Measurements from ENCODE around the gene CHRNA4.
"Not testable (repeated sequence)": the region's sequence is repeated elsewhere in the genome, so short reads cannot be mapped to it uniquely, and the experiment has no call there.

CHRNA4 gene

DNA sequence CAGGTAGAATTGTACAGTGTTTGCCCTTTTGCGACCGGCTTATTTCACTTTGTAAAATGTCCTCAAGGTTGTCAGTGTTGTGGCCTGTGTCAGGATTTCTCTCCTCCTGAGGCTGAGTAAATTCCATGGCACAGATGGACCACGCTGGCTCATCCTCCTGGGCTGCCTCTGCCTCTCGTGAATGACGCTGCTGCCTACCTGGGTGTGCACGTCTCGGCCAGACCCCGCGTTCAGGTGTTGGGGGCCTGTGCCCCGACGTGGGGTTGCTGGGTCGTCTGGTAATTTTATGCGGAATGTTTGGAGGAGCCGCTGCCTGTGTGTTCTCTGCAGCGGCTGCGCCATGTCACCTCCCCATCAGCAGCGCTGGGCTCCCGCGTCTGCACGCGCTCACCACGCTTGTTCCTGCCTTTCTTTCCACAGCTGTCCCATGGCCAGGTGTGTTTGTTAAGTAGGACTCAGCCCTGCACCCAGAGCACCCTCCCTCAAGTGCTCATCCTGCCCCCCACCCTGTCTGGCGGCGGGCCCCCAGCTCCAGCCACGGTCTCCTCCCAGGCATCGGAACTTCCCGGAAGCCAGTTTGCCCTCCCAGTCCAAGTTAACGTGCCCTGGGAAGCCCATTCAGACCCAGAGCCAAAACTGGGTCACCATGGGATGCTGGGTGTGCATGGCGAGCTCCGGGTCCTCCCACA lies 36.1 kb upstream of the CHRNA4 start:
- DNase-seq, result no peak

DNA sequence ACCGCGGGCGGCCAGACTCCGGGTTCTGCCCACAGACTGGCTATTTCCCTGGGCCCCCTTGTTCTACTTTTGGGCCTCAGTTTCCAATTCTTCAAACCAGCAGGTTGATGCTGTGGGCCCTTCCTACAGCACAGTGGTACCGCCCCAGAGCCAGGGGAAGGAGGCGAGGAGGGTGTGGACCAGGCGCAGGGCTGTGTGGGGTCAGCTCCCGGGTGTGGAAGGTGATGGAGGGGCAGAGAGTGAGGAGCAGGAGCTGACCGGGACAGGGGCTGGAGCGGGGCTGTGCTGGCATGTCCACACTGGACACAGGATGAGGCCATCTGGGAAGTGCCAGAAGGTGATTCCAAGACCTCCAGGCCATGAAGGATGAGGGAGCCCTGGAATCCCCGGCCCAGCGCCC lies 35.2 kb upstream of the CHRNA4 start:
- no peak for DNase-seq

DNA sequence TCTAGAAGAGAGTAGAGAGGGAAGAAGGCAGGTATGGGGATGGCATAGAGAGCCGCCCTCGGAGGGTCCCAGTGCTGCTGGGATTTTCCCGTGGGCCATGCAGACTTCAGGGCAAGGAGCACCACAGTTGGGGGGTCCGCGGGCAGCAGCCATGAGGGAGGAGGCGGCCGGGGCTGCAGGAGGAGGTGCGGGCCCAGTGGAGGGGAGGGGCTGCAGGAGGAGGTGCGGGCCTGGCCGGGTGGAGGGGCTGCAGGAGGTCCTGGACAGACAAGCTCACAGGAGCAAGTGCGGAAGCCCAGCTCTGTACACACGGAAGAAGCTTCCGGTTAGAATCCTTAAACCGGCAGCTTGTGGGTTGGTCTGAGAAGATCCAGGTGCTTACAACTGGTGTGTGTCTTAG lies 34.6 kb upstream of the CHRNA4 start:
- no peak for DNase-seq

DNA sequence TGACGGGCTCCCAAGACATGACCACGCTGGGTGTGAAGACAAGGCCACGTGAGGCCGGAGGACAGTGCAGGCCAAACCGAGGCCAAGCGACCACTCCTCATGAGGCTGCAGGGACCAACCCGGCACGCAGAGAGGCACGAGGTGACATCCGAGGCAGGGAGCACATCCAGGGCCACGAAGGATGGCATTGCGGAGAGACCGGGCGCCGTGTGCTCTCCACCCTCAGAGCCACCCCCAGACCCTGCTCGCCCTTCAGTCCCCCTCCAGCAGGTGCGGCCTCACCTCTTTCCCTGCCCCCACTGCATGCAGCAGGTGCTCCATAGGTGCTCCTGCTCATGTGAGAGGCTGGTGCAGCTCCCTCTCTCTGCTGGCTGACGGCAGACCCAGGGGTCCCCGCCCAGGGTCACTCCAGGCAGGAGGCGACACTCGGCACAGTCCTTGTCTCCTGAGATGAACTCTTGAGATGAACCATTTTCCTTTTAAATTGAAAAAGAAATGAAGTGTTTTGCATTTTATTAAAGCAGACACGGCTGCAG lies 33.8 kb upstream of the CHRNA4 start:
- DNase-seq, result no peak

DNA sequence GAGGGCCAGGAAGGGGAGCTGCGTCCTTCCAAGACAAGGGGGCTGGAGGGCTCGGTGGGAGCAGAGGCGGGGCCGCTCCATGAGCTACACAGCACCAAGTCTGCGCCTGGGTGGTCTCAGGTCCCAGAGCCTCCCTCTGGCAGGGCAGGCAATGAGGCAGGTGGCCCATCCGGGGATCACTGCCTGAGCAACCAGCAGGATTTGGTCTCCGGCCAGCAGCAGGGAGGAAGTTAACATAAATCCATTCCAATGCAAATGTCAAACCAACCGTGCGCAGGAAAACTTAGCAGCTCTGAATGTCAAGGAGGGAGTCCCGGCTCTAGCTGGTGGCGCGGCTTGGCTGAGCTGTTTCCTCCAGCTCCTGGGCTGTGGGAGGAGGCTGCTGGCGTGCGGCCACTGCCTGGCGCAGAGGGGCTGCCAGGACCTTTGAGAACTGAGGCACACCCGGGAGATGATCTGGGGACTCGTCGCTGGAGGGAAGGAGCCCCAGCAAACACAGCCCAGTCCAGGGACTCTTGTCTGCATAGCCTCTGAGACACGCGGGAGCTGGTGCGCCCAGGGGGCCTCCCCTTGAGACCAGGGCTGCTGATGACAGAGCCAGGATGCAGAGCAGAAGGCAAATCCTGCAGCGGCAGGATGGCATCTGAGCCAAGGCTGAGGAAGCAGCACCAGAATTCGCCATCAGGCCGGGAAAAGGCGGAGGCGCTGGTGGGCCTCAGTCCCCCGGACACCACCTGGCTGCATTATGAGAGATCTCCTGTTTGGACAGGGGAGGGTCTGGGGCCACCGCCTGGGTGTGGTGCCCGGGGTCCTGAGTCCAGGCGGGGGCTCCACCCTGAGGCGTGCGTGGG lies 33.1 kb upstream of the CHRNA4 start:
- DNase-seq, result no peak

DNA sequence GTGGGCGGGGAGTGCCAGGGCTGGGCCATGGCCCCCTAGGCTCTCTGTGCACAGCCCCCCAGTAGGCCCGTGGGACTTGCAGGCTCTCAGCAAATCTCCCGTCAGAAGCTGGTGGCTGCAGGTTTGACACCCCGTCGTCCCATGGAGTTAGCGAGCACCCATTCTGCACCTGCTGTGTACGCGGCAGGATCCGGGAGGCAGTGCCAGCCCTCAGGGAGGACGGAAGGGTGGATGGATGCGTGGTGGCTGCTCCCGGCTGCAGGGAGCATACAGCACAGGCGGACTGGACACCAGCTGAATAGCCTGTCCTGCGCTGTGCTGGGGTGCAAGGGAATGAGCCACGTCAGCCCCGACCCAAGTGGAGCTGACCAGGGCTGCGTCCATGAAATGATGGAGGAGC lies 32.4 kb upstream of the CHRNA4 start:
- no peak for DNase-seq

DNA sequence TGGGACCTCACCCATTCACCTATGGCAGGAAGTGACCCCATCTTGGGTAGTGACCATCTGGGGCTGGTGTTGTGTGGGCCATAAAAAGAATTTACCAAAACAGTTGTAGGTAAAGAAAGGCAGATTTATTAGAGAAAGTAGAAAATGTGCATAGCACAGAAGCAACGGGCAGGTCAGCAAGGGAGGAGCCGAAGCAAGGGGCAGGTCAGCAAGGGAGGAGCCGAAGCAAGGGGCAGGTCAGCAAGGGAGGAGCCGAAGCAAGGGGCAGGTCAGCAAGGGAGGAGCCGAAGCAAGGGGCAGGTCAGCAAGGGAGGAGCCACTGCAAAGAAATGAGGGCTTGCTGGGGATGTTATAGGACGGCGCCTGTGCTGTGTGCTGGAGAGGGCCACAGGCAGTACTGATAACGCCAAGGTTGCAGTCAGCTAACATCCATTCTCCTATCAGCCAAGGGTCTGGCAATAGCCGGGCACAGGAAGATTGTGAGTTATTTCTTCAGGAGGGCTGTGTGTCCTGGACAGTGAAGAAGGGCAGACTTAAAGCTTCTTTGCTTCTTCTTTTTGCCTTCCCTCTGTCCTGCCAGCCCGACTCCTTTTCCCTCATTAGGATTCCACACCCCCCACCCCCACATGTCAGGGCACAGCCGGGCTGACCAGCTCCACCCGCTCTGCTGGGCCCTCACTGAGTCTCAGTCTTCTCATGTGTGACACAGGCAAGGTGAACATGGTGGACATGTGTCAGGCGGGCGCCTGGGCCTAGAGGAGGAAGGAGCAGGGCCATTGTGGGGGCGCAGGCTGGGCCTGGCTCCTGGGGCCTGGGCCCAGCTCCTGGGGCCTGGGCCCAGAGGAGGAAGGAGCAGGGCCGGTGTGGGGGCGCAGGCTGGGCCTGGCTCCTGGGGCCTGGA lies 31.6 kb upstream of the CHRNA4 start:
- DNase-seq, result no peak

DNA sequence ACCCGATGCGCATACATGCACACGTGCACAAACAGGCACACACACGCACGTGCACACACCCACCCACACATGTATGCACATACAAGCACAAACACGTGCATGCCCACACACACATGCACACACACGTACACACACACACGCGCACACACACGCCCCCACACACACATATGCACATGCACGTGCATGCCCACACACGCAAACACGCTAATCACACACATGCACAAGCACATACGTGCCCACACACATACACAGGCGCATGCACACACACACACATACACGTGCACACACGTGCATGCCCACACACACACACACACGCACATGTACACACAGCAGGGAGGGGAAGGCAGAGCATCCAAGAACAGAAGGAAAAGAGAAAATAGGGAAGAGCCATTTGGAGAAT lies 26.8 kb upstream of the CHRNA4 start:
- no peak for DNase-seq

DNA sequence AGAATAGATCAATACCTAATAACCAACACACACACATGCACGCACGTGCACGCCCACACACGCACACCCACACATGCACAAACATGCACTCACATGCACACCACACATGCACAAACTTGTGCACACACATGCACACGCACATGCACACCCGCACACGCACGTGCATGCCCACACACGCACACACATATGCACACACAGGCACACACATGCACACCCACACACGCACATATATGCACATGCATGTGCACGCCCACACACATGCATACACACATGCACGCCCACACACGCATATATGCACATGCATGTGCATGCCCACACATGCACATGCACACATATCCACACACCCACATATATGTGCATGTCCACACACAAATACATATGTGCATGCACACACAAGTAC lies 26.2 kb upstream of the CHRNA4 start:
- DNase-seq, result no peak

DNA sequence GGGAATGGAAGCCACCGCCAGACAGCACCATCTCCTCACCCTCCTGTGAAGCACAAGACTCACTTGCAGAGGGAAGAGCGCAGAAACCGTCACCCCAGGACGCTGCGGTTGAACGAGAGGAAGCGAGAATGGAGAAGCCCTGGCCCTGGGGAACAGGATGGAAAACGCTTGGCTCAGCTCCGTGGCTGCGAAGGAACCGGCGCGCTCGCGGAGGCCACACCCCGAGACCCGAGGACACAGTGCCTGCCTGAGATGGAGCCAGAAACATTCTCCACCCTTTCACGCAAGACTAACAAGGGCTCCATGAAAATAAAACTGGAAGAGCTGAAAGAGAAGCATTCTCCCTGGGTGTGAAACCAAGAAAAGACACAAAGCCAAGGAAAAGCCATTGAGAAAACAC lies 25.3 kb upstream of the CHRNA4 start:
- no peak for DNase-seq

DNA sequence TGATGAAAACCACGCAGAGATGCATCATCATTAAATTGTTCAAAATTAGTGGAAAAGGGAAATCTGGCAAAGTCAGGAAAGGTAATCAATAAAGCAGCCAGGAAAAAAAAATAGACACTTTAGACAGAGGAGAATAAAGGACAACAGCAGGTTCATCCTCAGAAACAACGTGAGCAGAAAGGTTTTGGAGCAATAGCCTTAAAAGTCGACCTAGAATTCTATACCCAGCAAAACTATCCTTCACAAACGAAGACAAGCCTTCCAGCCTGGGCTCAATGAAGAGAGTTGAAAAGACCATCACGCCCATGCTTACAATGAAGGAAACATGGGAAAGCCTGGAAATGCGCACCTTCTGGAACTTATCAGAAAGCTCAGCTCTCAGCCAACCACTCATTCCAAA lies 24.7 kb upstream of the CHRNA4 start:
- DNase-seq, result no peak

DNA sequence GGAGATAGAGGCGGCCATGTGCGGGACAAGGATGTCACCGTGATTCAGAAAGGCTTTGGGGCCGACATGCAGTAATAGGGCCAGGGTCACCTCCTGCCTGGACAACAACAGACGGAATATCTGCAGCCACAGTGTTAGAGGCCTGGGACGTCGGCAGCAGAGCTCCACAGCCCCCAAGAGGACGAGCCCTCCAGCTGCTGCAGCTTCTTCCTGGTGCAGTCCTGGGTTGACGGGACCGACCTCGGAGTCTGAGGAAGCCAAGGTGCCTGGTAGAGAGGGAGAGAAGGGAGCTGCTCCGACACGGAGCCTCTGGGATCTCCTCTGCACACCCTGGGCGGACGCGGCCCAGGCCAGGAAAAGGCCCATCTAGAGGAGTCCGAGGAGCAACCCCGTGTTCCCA lies 23.2 kb upstream of the CHRNA4 start:
- DNase-seq, result no peak

DNA sequence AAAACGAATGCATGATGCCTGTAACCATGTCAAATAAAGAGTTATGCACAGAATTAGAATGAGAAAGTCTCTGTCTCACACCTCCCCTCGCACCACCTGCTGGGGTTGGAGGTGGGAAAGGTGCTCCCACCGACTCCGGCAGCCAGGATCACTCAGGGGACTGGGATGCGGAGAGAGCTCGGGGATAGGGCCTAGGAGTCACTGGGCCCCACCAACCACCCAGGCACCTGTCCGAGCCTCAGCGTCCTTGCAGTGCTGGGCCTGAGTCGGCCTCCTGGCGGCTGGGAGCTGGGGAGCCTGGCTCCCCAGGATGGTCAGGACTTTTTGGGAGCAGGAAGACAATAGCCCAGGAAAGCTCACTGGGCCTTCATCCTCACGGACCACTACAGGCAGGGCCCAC lies 22.4 kb upstream of the CHRNA4 start:
- DNase-seq, result no peak

DNA sequence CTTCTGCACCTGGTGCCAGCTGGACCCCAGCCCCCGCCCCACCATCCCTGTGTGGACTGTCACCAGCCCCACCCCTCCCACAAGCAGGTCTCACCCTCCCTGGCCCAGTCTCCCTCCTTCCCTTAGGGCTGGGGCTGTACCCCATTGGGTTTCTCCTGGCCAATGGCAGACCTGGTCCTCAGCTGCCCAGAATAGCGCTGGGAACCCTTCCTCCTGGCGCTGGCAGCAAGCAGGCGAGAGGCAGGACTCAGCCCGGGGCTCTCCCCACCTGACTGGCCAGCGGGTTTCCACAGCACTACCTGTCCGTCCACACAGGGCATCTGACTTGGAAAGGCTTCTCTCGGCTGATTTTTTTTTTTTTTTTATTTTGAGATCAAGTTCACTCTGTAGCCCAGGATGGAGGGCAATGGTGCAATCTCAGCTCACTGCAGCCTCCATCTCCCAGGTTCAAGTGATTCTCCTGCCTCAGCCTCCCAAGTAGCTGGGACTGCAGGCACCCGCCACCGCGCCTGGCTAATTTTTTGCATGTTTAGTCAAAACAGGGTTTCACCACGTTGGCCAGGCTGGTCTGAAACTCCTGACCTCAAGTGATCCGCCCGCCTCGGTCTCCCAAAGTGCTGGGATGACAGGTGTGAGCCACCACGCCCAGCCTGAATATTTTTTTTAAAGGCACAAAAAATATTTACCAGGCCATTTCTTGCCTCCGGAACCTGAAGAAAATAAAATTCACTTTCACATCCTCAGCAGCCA lies 21.6 kb upstream of the CHRNA4 start:
- DNase-seq, result no peak

DNA sequence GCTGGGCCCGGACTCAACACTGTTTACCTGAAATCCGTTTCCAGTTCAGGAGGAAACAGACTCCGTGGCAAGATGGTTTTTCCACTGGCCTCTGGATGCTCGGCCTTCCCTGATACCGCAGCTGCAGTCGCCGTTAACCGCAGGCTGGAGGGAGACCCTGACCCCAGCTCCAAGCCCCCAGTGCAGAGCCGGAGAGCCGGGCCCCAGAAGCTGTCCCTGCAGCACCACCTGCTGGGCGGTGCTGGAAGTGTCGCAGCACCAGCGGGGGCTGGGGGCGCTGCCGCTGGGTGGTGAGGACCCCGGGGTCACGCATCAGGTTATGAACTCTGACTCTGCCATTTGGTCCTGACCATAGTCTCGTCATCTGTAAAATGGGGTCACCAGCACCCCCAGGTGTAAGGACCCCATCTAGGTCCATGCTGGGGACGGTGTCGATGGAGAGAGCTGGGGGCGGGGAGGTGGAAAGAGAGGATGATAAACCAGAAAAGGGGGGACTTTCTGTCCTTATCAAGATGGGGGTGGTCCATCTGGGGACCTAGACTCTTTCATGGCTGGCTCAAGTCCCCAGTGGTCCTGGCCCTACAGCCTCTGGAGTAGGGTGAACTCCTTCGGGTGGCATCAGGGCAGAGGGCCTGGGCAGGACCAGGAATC lies 20.8 kb upstream of the CHRNA4 start:
- DNase-seq, result peak; percentile 17

DNA sequence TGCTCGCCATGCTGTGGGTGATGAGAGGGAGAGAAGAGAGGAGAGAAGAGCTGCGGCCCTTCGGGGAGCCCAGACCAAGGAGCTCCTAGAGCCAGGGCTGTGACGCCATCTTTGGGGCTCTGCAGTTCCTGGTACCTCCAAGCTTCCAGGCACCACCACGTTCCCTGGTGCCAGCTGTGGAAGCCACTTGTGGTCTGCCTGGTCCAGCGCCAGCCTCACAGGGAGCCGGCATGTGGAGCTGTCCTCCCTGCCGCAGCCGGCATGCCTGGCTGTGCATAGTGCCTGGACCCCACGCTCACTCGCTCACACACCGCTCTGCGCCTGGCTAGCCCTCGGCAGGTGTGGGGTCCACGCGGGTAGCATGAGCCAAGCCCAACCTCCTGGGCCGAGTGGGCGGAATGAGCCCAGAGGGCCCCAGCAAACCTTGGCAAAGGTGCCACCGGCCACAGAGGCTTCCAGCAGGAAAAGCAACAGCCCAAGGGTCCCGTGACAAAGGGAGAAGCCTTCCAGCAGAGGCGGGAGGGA lies 19.3 kb upstream of the CHRNA4 start:
- no peak for DNase-seq

DNA sequence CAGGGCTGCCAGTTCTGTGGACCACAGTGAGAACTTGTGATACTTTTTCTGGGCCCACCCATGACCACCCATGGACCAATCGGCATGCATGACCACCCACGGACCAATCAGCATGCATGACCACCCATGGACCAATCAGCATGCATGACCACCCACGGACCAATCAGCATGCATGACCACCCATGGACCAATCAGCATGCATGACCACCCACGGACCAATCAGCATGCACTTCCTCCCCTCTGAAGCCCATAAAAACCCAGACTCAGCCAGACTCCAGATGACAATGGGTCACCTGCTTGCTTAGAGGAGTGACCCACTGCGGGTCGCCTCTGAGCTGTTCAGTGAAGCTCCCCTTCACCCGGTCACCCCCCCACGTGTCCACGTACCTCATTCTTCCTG lies 18.7 kb upstream of the CHRNA4 start:
- DNase-seq, result not testable (repeated sequence)

DNA sequence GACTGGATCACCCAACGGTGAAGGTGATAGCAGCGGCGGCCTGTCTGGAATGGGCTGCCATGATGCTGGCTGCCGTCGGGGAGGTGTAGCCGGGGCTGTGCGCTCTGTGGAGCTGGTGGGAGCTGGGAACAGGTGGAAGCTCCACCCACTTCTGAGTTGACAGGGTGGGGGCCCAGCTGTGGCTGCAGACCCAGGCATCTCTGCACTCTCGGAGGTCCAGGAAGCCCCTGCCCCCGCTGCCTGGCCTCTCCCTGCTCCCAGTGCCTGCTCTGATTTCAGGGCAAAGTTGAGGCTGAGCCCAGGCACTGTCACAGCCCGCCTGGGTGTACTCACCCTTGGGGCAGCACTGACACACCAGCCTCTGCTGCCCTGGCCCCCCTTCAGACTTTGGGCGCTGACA lies 18.1 kb upstream of the CHRNA4 start:
- DNase-seq, result no peak

DNA sequence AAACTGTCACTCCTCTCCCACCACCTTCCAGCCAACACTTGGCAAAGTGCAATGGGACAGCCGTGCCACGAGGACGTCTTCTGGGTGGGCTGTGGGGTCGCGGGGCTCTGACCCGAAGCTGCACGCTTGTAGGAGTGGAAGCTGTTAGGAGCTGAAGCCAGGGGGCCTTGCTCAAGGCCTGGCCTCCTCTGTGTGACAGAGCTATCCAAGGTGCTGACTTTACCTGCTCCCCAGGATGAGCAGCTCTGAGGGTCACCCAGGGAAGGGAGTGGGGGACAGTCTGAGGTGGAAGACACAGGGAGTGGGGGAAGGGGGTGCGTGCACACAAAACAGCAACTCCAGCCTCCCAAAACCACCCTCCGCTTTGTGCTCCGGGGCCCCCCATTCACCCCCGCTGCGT lies 17.5 kb upstream of the CHRNA4 start:
- no peak for DNase-seq

DNA sequence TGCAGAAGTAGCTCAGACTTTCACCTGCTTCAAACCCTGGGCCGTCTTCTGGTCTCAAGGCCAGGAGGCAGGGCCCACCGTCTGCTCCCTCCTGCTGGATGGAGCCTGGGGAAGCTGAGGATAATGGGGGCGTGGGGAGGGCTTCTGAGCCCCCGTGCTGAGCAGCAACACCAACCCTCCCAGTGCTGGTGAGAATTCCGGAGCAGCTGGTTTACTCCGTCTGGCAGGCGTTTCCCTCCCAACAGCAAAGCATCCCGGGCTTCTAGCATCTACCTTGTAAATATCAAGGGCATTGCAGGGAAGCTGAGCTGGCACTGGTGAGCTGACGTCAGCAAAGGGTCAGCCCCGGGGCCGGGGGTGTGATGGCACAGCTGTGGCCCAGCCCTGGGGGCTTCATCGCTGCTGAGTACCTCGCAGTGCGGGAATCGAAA lies 16.8 kb upstream of the CHRNA4 start:
- DNase-seq, result no peak

DNA sequence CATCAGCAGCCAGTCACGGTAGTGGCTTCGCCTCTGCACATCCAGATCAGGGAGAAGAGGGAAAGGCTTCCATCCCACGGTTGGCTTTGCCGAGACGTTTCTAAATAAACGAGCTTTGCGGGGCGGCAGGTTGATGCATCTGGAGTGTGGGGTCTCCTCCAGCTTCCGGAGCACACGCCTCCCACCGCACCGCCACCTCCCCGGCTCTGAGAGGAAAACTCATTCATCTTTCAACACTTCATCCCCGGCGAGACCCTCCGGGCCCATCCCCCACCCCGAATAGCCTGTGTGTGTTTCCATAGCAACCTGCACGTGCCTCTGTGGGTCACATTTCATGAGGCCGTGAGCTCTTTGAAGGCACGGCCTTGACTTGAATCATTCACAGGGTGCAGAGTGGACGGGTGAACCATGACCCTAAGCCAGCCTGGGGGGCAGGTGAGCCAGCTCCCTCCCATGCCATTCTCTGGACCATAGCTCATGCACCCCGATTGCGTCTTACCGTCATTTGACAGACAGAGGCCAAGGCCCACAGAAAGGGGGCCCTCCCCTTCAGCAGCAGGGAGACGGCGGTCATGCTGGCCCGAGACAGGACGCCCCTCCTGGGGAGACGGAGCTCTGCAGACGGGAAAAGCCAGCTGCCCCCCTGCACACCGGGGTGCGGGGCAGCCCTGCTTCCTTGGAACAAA lies 16.2 kb upstream of the CHRNA4 start:
- DNase-seq, result no peak

Data from CD4-positive, alpha-beta T cell treated with Interleukin-21 for 1 hour (primary cell).